SK-N-SH (cell line): ENCODE measurements around the gene FAM120B. TPM values are rescaled to one million over a fixed set of nuclear protein-coding genes. Genes with fewer than 3 reads are reported as not detected.
"Not testable (repeated sequence)": the region's sequence is repeated elsewhere in the genome, so short reads cannot be mapped to it uniquely, and the experiment has no call there.

Experiments used
- CTCF ChIA-PET: fragments of 300-600, 350-600 bp; formaldehyde crosslinking; extraction: SDS; loops from one replicate; lab custom pipeline; 2021; lab: Yijun Ruan, JAX
- POLR2A ChIA-PET: fragments of 350-600 bp; sonication (Branson Sonifier 250); formaldehyde crosslinking; extraction: SDS; loops from one replicate; lab custom pipeline; 2020; ENCODE audit warnings: antibody characterized with exemption, inconsistent platforms; lab: Yijun Ruan, JAX
- DNase-seq: peaks from one replicate; pipeline ENCODE4 v3.0.0; 2012
- H2AFZ ChIP-seq: fragments of 200-600 bp; sonication (generic); 2 replicates; pipeline ENCODE4 v1.8.1; 2016; ENCODE audit warnings: antibody characterized with exemption, mild to moderate bottlenecking, low read depth
- H3F3A ChIP-seq: fragments of 200-600 bp; sonication (generic); replicated peaks from 2 replicates; pipeline ENCODE3; 2016; ENCODE audit warnings: antibody characterized with exemption, mild to moderate bottlenecking; ENCODE audit not compliant: insufficient read depth
- H3K27ac ChIP-seq, 2 experiments: fragments of 200-500 bp in 1 of 2; fragments of 200-600 bp in 1 of 2; sonication (Bioruptor generic) in 1 of 2; sonication (generic), shearing (Covaris generic) in 1 of 2; 2 replicates each; pipeline versions ENCODE4 v1.5.1 to v1.6.1; 2014 to 2016; ENCODE audit warnings: low read depth in 2 of 2, inconsistent platforms in 1 of 2, low read length in 1 of 2, mild to moderate bottlenecking in 1 of 2, mixed read lengths in 1 of 2
- H3K27me3 ChIP-seq: fragments of 200-600 bp; sonication (generic), shearing (Covaris generic); 2 replicates; pipeline ENCODE4 v1.6.1; 2016; ENCODE audit warnings: mixed run types; ENCODE audit not compliant: insufficient read depth
- H3K36me3 ChIP-seq, 2 experiments: fragments of 200-500 bp in 1 of 2; fragments of 200-600 bp in 1 of 2; sonication (Bioruptor generic) in 1 of 2; sonication (generic) in 1 of 2; replicated peaks in 1 of 2; 2 replicates each; pipeline versions ENCODE3 to v1.5.1; 2014 to 2016; ENCODE audit warnings: low read length in 1 of 2, mild to moderate bottlenecking in 1 of 2; ENCODE audit not compliant: insufficient read depth in 2 of 2, control insufficient read depth in 1 of 2
- H3K4me1 ChIP-seq, 2 experiments: fragments of 200-500 bp in 1 of 2; fragments of 200-600 bp in 1 of 2; sonication (Bioruptor generic) in 1 of 2; sonication (generic), shearing (Covaris generic) in 1 of 2; 2 replicates each; pipeline versions ENCODE4 v1.5.1 to v1.6.1; 2014 to 2016; ENCODE audit warnings: low read depth in 1 of 2, low read length in 1 of 2, mixed run types in 1 of 2; ENCODE audit not compliant: insufficient read depth in 2 of 2, control insufficient read depth in 1 of 2
- H3K4me2 ChIP-seq: fragments of 200-600 bp; sonication (generic), shearing (Covaris generic); 2 replicates; pipeline ENCODE4 v1.6.1; 2017; ENCODE audit warnings: mixed run types
- H3K4me3 ChIP-seq, 2 experiments: fragments of 200-500 bp in 1 of 2; fragments of 200-600 bp in 1 of 2; sonication (Bioruptor generic) in 1 of 2; sonication (generic), shearing (Covaris generic) in 1 of 2; 2 replicates each; pipeline versions ENCODE4 v1.5.1 to v1.8.1; 2014 to 2016; ENCODE audit warnings: low read depth in 2 of 2, inconsistent platforms in 1 of 2, low read length in 1 of 2, mild to moderate bottlenecking in 1 of 2, mixed read lengths in 1 of 2, moderate library complexity in 1 of 2
- H3K79me2 ChIP-seq: fragments of 200-600 bp; sonication (generic); 2 replicates; pipeline ENCODE4 v1.8.1; 2017; ENCODE audit warnings: mild to moderate bottlenecking; ENCODE audit not compliant: insufficient read depth
- H3K9ac ChIP-seq: fragments of 200-600 bp; sonication (generic); 2 replicates; pipeline ENCODE4 v1.6.1; 2017; ENCODE audit warnings: mixed run types
- H3K9me2 ChIP-seq: fragments of 200-600 bp; sonication (generic); 2 replicates; pipeline ENCODE4 v1.6.1; 2017; ENCODE audit warnings: mixed run types
- H3K9me3 ChIP-seq: fragments of 200-600 bp; sonication (generic); 2 replicates; pipeline ENCODE4 v1.6.1; 2017; ENCODE audit warnings: mixed run types, mild to moderate bottlenecking, moderate library complexity
- H4K20me1 ChIP-seq: fragments of 200-600 bp; sonication (generic); 2 replicates; pipeline ENCODE4 v1.6.1; 2017; ENCODE audit warnings: mild to moderate bottlenecking, mixed run types; ENCODE audit not compliant: insufficient read depth
- EZH2phosphoT487 ChIP-seq: fragments of 200-600 bp; sonication (generic); IDR thresholded peaks from 2 replicates; pipeline ENCODE4 v1.6.1; 2017; ENCODE audit warnings: low read depth, mixed run types, mild to moderate bottlenecking, antibody characterized with exemption, moderate library complexity, borderline replicate concordance
- GATA2 ChIP-seq: sonication (generic); formaldehyde crosslinking; IDR thresholded peaks from 2 replicates; pipeline ENCODE4 v1.5.0; 2020; ENCODE audit warnings: mild to moderate bottlenecking, missing genetic modification reagents
- MEF2A ChIP-seq: IDR thresholded peaks from 2 replicates; pipeline ENCODE4 v1.4.0; 2012; ENCODE audit warnings: low read depth, borderline replicate concordance
- NFIC ChIP-seq: IDR thresholded peaks from 2 replicates; pipeline ENCODE4 v1.4.0; 2012; ENCODE audit warnings: borderline replicate concordance
- PBX3 ChIP-seq: IDR thresholded peaks from 2 replicates; pipeline ENCODE4; 2012
- POLR2AphosphoS5 ChIP-seq: IDR thresholded peaks from 2 replicates; pipeline ENCODE4 v1.6.1; 2012; ENCODE audit warnings: low read depth, low read length
- RXRA ChIP-seq: IDR thresholded peaks from 2 replicates; pipeline ENCODE4 v1.4.0; 2012; ENCODE audit warnings: low read depth, mild to moderate bottlenecking, borderline replicate concordance
- TCF12 ChIP-seq: IDR thresholded peaks from 2 replicates; pipeline ENCODE4 v1.4.0; 2012
- WGBS: methylation state at CpG from one replicate; pipeline ENCODE4 v1.1.6; 2017; ENCODE audit warnings: low lambda C conversion rate; 5-methylcytosine and 5-hydroxymethylcytosine counted together
- polyA plus RNA-seq, 3 experiments: library from polyadenylated mRNA; depleted of rRNA; stranded (reverse); fragments of >200 nt; gene quantifications; 2 replicates each; pipeline ENCODE4 v1.2.3, GENCODE V29; 2012
- TF ChIP-seq, protein P1 (sequence below): IDR thresholded peaks from 2 replicates; pipeline ENCODE4 v1.4.0; 2012; ENCODE audit warnings: low read depth, borderline replicate concordance

The FAM120B gene
- polyA plus RNA-seq, 1 of the 3 experiments (the other 2 are of a cell fraction), result 7.7 TPM

DNA sequence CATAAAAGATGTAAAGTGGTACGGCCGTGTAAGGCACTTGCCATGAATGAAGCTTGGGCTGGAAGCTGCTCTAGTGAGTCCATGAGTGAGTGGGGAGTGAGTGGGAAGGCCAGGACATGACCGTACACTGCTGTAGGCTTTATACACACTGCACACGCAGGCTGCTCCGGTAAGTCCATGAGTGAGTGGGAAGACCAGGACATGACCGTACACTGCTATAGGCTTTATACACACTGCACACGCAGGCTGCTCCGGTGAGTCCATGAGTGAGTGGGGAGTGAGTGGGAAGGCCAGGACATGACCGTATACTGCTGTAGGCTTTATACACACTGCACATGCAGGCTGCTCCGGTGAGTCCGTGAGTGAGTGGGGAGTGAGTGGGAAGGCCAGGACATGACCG lies 41.9 kb upstream of the FAM120B start:
- WGBS, result 74% methylated on average over 5 of the region's 12 CpGs
- H3K4me1 ChIP-seq, H3K9ac ChIP-seq, H3K4me3 ChIP-seq, H3K27me3 ChIP-seq, H3K36me3 ChIP-seq, H4K20me1 ChIP-seq, H3K9me3 ChIP-seq, H3K9me2 ChIP-seq, POLR2A ChIA-PET, H3F3A ChIP-seq, CTCF ChIA-PET, H3K27ac ChIP-seq, H3K4me2 ChIP-seq, H2AFZ ChIP-seq, H3K79me2 ChIP-seq, DNase-seq: not testable (repeated sequence)

DNA sequence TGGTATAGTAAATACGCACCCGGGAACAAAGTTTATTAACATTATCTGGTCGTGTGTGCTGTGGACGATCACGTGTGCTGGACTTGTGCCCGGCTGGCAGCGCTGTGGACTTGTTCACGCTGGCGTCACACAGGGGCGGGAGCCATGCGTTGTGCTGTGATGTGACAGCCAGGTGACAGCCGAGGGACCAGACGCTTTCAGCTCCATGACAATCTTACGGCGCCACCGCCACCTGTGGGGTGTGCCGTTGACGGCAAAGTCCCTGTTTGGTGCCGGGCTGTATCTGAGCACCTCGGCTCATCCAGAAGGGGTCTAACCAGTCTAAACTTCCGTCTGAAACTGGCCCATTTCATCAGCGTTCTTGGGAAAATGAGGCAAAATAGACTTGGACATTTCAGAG lies 40.9 kb upstream of the FAM120B start:
- Histone ChIP-seq H3K36me3 (no peaks in the 10 kb centered on the region), H3K9me3 (no peaks in the 10 kb centered on the region), H2AFZ (no peak overlapping the region), H3K9me2 (no peaks in the 10 kb centered on the region), H3K4me3 (no peak overlapping the region), H3K79me2 (no peaks in the 10 kb centered on the region), H3K4me1 (no peaks in the 10 kb centered on the region; a peak in 1 of 4 replicates), H3F3A (no peaks in the 10 kb centered on the region), H3K4me2 (no peak overlapping the region), H3K27ac (no peak overlapping the region), H3K27me3 (no peaks in the 10 kb centered on the region), H4K20me1 (no peaks in the 10 kb centered on the region), H3K9ac (no peak overlapping the region)
- ChIA-PET POLR2A (no interaction called here), CTCF (no interaction called here)
- DNase-seq, result no peak
- 72% methylated on average over 19 of the region's 22 CpGs for WGBS
- TF ChIP-seq EZH2phosphoT487, result no peak
- TF ChIP-seq MEF2A, result no peak
- no peak for TF ChIP-seq GATA2 (CRISPR knock-in tag)
- TF ChIP-seq POLR2AphosphoS5, result no peak
- no peak for TF ChIP-seq PBX3

- WGBS, result 63% methylated on average over 17 of the region's 18 CpGs
- Histone ChIP-seq H3K4me3 (no peak overlapping the region), H3K9ac (no peak overlapping the region), H3K9me2 (no peaks in the 10 kb centered on the region), H3K27ac (no peak overlapping the region), H3K27me3 (no peaks in the 10 kb centered on the region), H3K4me2 (no peak overlapping the region), H3K79me2 (no peaks in the 10 kb centered on the region), H4K20me1 (no peaks in the 10 kb centered on the region), H3F3A (no peaks in the 10 kb centered on the region), H3K4me1 (no peaks in the 10 kb centered on the region; a peak in 1 of 4 replicates), H3K36me3 (no peaks in the 10 kb centered on the region), H2AFZ (no peak overlapping the region), H3K9me3 (no peaks in the 10 kb centered on the region)
- no peak for DNase-seq
- TF ChIP-seq RXRA (no peak), NFIC (no peak), TCF12 (no peak)
- TF ChIP-seq, protein P1, sequence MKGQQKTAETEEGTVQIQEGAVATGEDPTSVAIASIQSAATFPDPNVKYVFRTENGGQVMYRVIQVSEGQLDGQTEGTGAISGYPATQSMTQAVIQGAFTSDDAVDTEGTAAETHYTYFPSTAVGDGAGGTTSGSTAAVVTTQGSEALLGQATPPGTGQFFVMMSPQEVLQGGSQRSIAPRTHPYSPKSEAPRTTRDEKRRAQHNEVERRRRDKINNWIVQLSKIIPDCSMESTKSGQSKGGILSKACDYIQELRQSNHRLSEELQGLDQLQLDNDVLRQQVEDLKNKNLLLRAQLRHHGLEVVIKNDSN, result no peak
- ChIA-PET CTCF (no interaction called here), POLR2A (no interaction called here)
These were observed 40.3 kb upstream of the FAM120B start for GRCh38 chr6:170266061-170266825.
